ENCODE measurements around the gene POTEI.
"Not testable (repeated sequence)": the region's sequence is repeated elsewhere in the genome, so short reads cannot be mapped to it uniquely, and the experiment has no call there.

Gene POTEI

DNA sequence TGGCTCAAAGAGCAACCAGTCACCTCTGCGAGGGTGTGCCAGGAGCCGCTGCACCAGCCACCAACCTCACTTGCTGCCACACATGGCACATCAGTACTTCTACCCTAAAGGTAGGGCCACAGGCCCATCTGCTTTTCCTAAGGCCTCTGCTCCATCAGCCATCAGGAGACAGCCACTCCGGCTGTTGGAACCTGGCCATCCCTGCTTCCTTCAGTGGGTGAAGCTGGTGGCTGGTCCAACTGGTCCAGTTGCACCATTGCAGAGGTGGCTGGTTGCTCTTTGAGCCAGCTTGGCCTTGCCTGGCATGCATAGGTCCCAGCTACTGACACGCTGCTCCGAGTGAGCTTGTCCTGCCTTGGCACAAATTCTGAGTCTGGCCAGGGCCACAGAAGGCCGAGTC is 53.7 kb downstream of the POTEI start:
- not testable (repeated sequence) for DNase-seq (ENCODE audit: low spot score)

- not testable (repeated sequence) for DNase-seq (ENCODE audit: low spot score)
These were observed 54.4 kb downstream of the POTEI start for GRCh38 chr2:130454712-130455083.

GRCh38 chr2:130453955-130454711 is 55.0 kb downstream of the POTEI start:
- not testable (repeated sequence) for DNase-seq (ENCODE audit: low spot score)

GRCh38 chr2:130452897-130453296 is 56.2 kb downstream of the POTEI start:
- DNase-seq (ENCODE audit: low spot score) = not testable (repeated sequence)

DNA sequence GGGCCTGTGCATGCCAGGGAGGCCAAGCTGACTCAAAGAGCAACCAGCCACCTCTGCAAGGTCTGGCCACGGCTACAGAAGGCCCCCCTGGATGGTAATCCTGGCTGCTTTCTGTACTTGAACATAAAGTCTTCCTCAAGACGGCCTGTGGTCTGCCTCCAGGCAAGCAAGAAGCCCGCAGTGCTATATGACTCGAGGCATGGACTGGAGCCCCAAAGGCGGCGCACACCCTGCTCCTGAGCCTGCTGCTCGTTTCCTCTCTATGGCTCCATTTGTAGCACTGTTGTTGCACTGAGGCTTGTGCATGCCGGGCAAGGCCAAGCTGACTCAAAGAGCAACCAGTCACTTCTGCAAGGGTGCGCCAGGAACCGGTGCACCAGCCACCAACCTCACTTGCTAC is 57.3 kb downstream of the POTEI start:
- not testable (repeated sequence) for DNase-seq (ENCODE audit: low spot score)

GRCh38 chr2:130451278-130451677 is 57.9 kb downstream of the POTEI start:
- DNase-seq (ENCODE audit: low spot score) = not testable (repeated sequence)

DNA sequence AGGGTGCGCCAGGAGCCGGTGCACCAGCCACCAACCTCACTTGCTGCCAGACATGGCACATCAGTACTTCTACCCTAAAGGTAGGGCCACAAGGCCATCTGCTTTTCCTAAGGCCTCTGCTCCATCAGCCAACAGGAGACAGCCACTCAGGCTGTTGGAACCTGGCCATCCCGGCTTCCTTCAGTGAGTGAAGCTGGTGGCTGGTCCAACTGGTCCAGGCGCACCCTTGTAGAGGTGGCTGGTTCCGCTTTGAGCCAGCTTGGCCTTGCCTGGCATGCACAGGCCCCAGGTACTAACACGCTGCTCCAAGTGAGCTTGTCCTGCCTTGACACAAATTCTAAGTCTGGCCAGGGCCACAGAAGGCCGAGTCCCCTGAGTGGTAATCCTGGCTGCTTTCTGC is 58.8 kb downstream of the POTEI start:
- DNase-seq (ENCODE audit: low spot score) = not testable (repeated sequence)

DNA sequence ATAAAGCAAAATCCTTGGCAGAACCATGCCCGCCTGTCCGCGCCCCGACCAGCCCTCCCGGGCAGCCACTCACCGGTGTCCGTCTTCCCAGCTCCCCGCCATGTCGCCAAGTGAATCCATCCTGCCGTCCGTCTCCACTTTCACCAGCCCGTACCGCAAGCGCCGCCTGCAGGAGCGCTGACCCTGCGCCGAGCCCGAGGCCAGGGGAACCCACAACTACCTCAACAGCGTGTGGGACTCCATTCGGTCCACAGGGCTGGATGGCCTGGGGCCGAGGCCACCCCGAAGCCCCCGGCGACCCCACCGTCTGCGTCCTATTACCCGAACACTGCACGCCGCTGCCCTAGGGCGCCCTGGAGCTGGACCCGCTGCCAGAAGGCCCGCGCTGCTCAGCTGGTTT is 81.5 kb downstream of the POTEI start:
- not testable (repeated sequence) for DNase-seq (ENCODE audit: low spot score)

DNA sequence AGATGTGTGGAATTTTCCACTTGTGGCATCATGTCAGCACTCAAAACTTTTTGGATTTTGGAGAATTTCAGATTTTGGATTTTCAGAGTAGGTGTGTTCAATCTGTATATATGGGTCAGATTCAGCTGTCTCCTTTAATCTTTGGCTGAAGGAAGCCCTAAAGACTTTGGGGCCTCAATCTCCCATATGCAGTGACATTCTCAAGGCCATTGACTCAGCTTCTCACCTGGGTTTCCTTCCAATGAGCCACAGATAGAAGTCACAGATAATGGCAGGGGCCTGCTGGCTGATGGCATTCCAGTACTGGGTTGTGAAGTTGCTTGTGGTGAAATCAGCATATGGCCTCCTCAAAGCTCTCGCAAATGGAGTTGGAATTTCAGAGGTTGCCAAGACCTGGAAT is 90.3 kb downstream of the POTEI start:
- DNase-seq (ENCODE audit: low spot score) = not testable (repeated sequence)

DNA sequence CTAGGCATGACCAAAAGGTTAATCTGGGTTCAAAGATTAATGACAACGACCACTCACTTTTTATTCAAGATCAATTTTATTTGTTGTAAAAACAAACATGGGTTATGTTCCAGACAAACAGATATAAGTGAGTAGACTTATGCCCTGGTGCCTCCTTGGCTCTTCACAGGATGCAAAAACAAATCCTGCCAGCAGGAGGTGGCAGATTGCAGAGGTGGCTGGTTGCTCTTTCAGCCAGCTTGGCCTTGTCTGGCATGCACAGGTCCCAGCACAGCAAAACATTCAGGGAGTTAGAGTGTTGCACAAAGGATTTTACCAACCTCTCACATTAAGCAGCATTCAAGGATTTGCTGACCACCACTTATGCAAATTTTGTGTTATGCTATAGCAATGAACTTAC is 92.4 kb downstream of the POTEI start:
- DNase-seq (ENCODE audit: low spot score) = not testable (repeated sequence)
